Activated CD4-positive, alpha-beta T cell treated with anti-CD3 and anti-CD28 coated beads, Interleukin-10, Interleukin-2, amounts not matched to agents 100 ng/mL and 50 ng/mL, durations not matched to agents 16 hours and 8 hours (primary cell): Measurements from ENCODE around the gene GJA3.

Experiments used
- DNase-seq: peaks from one replicate; pipeline ENCODE4 v3.0.0-alpha.2; 2020

GJA3 gene

DNA sequence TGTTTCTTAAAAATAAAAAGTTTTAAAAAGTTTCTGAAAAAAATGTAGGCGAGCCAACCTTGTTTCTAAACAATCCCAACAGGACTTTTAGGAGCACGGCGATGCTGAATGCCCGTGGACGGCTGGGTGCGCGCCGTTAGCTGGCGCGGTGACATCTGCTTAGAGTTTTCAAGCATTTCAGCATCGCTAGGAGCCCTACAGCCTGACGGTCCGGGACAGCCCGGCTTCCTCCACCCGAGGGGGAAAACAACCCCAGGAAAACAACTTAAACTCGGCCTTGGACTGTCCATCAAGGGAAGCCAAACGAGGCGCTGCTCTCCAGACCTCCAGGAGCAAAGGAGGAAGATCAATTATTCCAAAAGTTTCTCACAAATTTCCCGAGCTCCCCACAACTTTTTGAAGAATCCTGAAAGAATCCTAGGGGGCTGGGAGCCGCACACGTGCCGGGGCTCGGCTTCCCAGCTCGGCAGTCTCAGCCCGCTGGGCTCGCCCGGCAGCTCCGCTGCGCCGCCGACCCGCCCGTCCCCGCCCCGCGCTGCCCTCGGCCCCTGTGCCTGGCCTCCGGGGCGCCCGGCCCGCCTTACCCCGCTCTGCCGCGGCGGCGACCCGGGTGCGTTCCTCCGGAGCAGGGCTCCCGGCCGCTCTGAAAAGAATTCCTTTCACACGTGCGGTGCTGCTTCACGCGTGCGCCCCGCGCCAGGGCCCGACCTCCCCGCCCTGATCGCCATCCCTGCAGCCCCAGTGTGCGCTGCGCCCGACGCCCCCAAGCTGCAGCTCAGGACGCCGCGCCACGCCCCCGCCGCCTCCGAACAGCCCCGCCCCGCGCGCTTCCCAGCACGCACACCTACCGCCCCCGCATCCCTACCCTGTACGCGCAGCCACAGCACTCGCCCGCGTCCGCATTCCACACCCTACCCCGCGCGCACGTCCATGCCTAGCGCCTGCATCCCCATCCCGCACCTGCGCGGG is at the start of gene GJA3:
TSS of gene GJA3 (minus strand) at position 747 of the 969 bp plus-strand sequence. CDS start 17,764 bp downstream, outside the sequence.
- peak; percentile 62 for DNase-seq

DNA sequence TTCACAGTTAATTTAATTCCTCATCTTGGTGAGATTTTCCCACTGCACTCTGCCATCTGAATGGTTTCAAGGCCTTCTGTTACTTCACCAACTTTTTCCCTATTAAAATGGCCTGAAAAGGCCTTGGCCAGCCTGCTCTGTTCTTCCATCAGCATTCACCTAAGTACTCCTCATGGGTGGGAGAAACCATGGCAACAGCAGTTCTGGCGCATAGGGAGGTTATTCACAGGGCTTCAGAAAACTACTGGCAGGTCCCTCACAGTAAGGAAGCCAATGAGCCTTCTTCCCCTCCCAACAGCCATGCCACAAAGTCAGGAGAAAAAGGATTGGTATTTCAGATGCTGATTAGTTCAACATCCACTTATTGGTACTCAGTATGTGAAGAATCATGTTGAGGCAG is 49.1 kb upstream of the GJA3 start:
- no peak for DNase-seq

DNA sequence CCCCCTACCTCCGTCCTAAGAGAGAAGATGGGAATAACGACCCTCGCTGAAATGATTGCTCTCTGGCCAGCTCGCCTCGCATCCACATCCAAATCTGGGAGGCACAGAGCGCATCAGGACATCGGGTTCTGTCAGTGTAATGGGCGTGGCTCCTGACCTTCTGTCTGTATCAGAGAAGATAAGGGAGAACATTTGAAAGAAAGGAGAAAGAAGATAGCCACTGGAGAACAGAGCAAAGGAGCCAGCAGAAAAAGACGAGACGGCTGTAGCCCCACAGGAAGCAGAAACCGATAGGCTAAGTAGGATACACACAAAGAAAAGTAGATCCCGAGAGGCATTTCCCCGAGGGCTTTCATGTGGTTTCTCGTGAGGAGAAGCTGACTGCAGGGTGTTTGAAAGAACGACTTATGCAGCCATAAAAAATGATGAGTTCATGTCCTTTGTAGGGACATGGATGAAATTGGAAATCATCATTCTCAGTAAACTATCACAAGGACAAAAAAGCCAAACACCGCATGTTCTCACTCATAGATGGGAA is 45.9 kb upstream of the GJA3 start:
- no peak for DNase-seq

DNA sequence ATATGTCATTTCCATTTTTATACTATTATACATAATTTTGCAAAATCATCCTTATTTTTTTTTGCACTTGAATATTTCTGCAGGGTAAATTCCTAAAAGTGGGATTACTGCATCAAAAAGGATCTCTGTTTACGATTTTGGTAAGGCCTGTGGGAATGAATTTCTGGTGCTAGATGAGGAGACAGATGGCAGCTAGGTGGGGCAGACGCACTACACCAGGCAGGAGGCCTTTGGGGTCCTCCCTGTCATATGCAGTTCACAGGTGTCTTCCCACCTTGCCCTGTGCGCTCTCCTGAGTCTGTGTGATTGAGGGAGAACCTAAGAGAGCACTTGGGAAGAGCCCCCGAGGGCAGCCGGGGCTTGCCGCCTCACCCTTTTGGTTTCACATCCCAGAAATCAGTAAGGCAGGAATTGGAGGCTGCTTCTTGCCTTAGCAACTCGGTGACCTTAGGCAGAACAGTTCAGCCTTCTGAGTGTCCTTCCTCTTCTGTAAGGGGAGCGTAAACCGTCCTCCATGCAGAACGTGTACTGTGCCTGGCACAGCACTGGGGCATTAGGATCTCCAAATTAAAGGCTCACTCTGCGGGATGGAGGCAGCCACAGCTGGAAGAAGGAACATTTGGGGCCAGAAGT is 45.3 kb upstream of the GJA3 start:
- no peak for DNase-seq

DNA sequence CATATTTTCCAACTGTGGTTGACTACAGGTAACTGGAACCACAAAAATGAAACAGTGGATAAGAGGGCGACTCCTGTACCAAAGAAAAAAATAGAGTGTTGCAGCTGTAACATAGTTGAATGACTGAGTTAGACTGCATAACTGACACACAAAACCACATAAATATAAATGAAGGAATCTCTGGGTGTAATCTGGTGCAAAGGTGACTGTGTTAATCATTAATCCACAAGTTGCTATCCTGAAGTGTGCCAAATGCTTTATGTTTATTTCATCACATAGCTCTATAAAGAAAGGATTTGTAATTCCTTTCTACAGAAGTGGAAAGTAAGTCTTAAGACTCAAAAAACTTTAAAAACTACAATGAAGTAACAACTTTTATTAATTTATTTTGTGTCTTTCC is 37.9 kb upstream of the GJA3 start:
- DNase-seq, result no peak

DNA sequence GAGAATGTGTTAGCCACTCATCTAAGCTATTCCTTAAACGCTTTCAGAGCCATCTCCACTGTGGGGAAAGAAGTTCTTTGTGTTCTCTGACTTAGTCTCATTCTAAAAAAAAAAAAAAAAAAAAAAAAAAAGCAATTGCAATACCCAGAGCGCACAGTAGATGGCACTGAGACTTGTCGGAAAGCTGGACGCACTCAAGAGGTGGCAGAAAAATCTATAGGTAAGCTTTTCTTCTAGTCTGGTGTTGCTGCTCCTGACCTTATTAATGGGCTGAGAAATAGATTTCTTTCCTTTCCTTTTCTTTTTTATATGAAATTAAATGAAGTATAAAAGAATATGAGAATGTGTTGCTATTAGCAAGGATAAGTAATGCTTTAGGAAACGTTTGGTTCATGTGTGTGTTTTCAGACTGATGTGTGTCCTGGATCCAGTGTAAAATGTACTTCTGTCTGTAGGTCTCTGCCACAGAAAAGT is 36.5 kb upstream of the GJA3 start:
- peak; percentile 44 for DNase-seq

DNA sequence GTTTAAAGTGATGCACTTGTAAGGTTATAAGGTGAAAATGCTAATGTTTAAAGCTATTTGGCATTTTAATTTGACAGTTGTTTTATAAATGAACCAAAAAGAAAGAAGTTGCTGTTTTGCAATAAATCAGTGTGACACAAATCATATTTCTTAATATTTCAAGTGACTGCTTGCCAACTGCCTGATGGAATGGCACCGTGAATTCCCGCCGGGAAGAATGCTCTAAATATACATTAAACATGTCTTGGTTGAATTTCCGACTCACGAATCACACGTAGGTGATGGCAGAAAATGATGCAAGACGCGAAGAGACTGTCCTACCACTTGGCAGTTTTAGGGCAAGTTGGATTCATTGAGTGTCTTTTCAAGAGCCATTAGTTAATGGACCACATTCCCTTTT is 34.9 kb upstream of the GJA3 start:
- DNase-seq, result no peak

DNA sequence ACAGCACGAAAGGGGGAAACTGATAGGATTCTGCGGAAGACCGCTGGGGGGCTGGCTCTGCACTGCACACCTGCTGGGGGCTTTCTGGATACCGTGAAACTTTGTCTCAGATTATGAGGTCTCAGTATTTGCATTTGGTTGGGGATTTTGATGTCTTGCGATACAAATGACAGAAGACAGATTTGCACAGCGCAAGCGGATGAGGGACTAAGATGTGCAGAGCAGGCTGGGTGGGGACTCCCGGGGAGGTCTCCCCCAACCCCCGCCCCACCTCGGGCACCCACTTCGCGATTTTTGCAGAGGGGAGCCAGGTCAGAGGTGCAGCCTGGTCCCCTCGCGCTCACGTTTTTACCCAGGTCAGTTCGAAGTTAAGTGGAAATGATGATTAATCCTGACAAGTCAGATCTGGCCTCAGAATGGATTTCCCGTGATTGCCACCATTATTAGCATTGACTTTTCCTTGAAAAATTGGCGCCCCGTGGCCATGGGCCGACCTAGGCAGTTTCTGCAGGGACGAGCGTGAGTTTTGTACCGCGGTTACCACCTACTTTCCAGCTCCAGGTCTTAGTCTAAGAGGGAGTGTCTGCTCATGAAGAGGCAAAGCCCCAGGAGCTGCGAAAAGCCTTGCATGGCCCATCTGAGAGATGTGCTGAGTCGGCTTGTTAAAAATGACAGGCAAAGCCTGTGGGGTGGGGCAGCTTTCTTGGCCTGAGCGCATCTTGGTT is 33.2 kb upstream of the GJA3 start:
- peak; percentile 27 for DNase-seq

DNA sequence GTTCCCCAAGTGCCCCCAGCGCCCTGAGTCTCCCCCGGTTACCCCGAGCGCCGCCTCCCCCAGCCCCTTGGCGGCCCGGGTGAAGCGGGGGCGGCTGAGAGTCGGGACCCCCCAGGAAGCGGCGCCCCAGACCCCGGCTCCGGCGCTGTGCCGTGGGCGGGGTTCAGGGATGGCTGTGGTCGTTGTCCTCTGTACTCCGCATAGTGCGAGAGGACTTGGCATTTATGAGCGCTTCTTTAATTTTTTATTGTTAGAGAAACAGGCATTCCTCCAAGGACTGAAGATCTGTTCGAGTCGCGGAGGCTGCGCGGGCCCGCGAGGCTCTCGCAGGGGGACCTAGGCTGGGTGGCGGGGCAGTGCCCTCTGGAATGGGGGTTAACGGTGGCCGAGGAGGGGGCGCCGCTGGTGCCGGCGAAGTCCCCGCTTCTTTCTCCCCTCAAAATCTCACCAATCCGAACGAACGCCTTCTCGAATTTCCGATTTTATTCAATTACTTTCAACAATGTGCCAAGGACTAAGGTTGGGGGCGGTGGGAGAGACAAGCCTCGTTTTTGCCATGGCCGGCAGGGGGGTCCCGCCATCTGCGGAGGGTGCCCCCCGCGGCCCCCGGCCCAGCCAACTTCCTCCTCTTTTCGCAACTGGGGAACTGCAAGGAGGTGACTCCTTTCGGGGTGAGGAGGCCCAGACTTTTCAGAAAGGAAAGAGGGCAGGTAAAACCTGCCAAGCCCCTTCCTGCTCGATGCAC is 32.5 kb upstream of the GJA3 start:
- DNase-seq, result no peak

DNA sequence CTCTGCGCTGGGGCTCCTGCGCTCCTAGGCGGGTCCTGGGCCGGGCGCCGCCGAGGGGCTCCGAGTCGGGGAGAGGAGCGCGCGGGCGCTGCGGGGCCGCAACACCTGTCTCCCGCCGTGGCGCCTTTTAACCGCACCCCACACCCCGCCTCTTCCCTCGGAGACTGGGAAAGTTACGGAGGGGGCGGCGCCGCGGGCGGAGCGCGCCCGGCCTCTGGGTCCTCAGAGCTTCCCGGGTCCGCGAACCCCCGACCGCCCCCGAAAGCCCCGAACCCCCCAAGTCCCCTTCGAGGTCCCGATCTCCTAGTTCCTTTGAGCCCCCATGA is 31.9 kb upstream of the GJA3 start, which contains the start of gene GJB2:
TSS of gene GJB2 (minus strand) at position 103 of the 326 bp plus-strand sequence. CDS start 3,357 bp downstream, outside the sequence.
- peak; percentile 21 for DNase-seq

DNA sequence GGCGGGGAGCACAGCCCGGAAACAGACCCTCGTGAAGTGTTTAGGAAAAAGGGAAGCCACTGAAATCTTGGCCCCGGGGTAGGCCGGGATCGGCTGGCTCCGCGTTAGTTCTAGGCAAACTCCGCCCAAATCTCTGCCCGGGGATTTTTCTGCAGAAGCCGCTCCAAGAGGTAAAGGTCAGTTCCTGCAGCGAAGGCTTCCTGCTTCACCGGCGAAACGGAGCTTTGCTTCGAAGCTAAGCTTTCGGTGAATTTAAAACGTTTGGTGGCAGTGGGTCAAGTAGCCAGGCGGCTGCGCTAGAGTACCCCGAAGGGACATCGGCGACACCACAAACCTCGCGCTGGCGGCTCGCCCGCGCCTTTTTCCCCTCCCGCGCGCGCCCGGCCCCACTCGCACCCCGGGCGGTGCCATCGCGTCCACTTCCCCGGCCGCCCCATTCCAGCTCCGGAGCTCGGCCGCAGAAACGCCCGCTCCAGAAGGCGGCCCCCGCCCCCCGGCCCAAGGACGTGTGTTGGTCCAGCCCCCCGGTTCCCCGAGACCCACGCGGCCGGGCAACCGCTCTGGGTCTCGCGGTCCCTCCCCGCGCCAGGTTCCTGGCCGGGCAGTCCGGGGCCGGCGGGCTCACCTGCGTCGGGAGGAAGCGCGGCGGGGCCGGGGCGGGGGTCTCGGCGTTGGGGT is 31.4 kb upstream of the GJA3 start:
- DNase-seq, result peak; percentile 14

DNA sequence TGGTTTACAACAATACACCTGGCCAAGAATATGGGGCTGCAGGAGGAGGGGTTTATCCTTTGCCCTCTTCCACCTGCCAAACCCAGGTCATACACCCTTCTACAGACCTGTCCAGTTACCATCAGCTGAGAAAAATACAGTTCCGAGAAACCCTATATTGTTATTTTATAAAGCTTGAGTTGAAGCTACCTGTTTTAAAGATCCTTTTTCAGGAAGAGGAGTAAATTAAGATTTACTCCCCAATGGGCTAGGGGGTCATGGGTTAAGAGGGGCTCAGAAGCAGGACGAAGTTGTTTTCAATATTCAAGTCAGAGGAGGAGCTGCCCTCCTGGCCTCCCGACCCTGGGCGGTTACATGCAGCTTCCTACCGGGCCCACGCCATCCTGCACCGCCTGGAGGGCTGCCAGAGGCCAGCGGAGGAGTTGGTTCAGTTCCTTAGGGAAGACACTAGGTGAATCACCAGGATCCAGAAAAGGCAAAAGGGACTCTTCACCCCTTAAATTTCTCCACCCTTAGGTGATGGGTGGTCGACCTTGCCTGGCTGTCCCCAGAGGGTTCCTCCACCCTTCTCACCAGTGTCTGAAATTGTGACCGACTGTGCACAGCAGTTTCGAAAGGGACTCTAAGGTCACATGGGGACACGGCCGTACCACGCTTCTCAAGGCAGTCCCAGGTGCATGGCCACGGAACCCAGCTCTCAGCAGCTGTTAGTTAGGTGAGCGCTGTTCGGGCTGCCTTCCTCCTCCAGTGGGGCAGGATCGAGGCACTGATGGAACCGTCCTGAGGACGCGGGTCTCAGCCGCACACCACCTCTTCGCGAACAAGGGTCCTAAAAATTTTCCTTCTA is 30.7 kb upstream of the GJA3 start:
- DNase-seq, result no peak

DNA sequence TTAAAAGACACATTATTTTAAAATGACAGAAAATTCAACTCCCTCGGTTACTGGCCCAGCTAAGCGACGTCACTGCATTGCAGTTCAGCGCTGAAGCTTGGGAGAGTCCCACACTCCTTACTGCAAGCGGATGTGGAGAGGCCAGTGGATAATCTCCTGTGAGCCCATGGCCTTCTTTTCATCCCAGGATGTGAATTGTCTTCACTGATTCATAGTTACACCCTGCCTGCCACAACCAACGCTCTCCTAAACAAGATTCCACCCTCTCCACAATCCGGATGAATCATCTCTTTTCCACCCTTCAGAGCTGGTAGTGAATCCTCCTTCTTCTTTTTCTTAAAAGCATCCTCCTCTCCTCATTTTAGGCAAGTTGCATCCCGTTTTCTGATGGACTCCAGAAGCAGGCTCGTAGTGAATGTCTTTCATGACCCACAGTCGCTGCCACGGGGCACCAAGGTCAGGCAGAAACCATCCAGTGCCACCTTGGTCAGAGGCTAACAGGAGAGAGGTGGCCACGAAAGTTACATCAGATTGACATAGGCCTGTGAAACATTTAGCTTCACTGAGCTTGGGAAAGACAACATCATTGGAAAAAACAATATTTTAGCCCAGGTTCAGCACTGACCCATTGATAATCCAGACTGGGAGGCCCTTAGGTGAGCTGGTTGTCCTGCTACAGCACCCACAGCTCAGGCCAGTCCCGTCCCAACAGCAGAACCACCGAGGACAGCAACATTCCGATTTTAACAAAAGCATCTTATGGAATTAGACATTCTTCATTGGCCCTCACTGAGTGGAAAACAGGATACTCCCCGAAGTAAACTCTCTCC is 29.8 kb upstream of the GJA3 start:
- no peak for DNase-seq

DNA sequence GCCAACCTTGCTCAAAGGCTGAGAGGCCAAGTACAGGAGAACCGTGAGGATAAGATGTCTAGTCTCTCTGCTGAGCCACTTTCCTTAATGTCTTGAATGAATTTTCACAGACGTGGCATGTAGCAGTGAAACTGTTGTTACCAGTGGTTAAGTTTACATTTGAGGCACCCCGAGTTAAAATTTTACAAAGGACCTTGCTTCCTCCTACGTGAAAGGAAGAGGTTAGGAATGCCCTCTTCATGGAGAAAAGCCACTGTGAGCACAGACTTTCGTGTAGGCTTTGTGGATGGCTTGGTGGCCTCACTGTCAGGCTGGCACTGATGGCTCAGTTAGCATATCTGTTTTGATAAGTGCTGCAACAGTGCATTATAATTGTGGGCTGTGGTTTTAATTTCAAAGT is 29.2 kb upstream of the GJA3 start:
- no peak for DNase-seq

DNA sequence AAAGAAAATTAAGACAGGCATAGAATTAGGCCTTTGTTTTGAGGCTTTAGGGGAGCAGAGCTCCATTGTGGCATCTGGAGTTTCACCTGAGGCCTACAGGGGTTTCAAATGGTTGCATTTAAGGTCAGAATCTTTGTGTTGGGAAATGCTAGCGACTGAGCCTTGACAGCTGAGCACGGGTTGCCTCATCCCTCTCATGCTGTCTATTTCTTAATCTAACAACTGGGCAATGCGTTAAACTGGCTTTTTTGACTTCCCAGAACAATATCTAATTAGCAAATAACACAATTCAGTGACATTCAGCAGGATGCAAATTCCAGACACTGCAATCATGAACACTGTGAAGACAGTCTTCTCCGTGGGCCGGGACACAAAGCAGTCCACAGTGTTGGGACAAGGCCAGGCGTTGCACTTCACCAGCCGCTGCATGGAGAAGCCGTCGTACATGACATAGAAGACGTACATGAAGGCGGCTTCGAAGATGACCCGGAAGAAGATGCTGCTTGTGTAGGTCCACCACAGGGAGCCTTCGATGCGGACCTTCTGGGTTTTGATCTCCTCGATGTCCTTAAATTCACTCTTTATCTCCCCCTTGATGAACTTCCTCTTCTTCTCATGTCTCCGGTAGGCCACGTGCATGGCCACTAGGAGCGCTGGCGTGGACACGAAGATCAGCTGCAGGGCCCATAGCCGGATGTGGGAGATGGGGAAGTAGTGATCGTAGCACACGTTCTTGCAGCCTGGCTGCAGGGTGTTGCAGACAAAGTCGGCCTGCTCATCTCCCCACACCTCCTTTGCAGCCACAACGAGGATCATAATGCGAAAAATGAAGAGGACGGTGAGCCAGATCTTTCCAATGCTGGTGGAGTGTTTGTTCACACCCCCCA is 28.1 kb upstream of the GJA3 start:
- DNase-seq, result no peak

DNA sequence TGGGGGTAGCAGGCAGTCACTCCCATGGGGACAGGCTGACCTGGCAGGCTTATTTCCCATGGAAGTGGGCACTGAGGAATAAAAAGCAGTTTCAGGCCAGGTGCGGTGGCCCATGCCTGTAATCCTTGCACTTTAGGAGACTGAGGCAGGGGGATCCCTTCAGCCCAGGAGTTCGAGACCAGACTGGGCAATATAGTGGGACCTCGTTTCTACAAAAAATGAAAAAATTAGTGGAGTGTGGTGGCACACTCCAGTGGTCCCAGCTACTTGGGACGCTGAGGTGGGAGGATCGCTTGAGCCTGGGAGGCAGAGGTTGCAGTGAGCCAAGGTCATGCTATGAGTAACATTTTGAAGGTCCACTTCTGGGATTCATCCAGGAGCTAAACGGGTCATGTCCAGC is 25.9 kb upstream of the GJA3 start:
- DNase-seq, result no peak

DNA sequence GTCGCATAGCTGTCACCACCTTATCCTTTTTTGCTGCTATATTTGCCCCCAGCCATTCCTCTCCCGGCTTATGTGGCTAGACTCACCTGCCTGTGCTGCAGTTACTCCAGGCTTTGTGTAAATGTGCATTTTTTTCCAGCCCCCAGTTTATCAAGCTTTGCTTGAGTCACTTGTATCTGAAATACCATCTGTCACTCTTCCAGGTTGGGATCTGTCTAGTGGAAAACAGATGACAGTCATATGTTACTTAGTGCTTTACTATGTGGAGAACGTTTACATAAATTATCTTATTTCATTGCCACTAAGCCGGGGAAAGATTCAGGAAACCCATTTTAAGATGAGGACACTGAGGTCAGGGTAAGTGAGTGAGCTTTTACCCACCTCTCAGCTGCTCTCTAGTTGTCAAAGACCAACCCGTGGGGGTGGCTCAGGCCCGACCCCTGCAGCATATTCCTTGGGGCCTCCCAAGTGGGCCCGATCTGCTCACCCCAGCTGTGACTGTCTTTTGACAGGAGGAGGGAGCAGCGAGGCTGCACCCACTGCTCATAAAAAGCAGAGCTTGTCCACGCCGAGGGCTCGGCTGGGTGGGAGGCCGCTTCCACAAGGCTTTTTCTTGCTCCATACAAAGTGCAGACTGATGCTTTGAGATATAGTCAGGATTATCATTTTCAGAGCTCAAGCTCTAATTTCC is 24.7 kb upstream of the GJA3 start:
- no peak for DNase-seq

DNA sequence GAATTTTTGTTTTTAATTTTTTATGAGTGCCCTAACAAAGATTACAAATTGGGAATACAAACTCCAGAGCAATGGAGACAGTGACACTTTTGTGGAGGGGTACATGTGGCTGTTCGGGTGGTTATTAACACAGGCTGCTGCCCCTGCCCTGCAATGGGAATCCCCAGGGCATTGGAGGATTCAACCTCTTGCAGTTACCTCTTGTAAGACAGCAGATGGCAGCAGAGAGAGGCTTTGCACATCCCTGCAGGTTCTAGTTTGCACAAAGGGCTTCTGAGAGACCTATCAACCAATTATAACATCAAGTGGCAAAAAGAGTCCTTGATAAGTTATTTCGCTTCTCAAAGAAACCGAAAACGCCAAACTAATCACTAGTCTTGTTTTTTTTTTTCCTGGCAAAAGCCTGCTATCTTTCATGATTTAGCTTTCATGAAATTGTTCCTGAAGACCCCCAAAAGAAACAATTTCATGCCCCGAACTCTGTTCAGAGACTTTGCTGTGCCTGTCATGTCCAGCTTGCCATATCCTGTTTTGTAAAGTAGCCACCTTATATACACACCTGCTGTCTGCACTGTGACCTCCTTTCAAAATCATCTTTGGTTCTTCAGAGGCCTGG is 21.5 kb upstream of the GJA3 start:
- DNase-seq, result peak; percentile 80
